HepG2 (cell line): Measurements from ENCODE around the gene XRCC3. TPM values are rescaled to one million over a fixed set of nuclear protein-coding genes. Genes with fewer than 3 reads are reported as not detected.

Experiments
- ATAC-seq: fragments of 200-7000 bp; cut with Tn5 transposase; 3 replicates; pipeline ENCODE4 v1.9.1; 2020; ENCODE audit warnings: mild to moderate bottlenecking, moderate library complexity
- BruUV-seq: library from RNA; stranded (reverse); fragments of 400-500 nt; replicated peaks from 2 replicates; lab custom pipeline; 2021; lab: Mats Ljungman, UMichigan
- CTCF ChIA-PET: fragments of 300-600 bp; formaldehyde crosslinking; extraction: SDS; loops from one replicate; lab custom pipeline; 2021; ENCODE audit warnings: low total read pairs, inconsistent platforms, low intra/inter-chr PET ratio; lab: Yijun Ruan, JAX
- POLR2A ChIA-PET: fragments of 350-600 bp; sonication (Branson Sonifier 250); formaldehyde crosslinking; loops from one replicate; lab custom pipeline; 2020; ENCODE audit warnings: antibody characterized with exemption, inconsistent platforms; lab: Yijun Ruan, JAX
- DNase-seq: peaks from one replicate; pipeline ENCODE4 v3.0.0-alpha.2; 2015; ENCODE audit warnings: low spot score
- FAIRE-seq: peaks from 3 replicates; lab custom pipeline; 2011; peaks lifted over from hg19 to GRCh38; lab: Jason Lieb, UNC
- H2AFZ ChIP-seq: one replicate; pipeline ENCODE4 v1.6.1; 2011; ENCODE audit warnings: low read length, inconsistent platforms
- H3K27ac ChIP-seq: fragments of 300-600 bp; 3 replicates; pipeline ENCODE4 v1.8.0; 2011; ENCODE audit warnings: mixed run types, mild to moderate bottlenecking, mixed read lengths, low read length, inconsistent platforms; ENCODE audit not compliant: insufficient read depth; ENCODE audit errors: extremely low read length
- H3K27me3 ChIP-seq, 2 experiments: fragments of 200-600 bp in 1 of 2; 2 replicates in 1 of 2; 3 replicates in 1 of 2; pipeline versions ENCODE4 v1.6.0 to v1.8.0; 2011; ENCODE audit warnings: low read length in 2 of 2, mild to moderate bottlenecking in 2 of 2, moderate library complexity in 2 of 2, inconsistent platforms in 1 of 2; ENCODE audit not compliant: insufficient read depth in 2 of 2, control insufficient read depth in 1 of 2
- H3K36me3 ChIP-seq, 2 experiments: fragments of 200-600 bp in 1 of 2; replicated peaks in 1 of 2; 2 replicates in 1 of 2; 3 replicates in 1 of 2; pipeline versions ENCODE4 v1.5.1 to v1.8.0; 2011; ENCODE audit warnings: low read length in 2 of 2, inconsistent platforms in 1 of 2; ENCODE audit not compliant: insufficient read depth in 2 of 2, control insufficient read depth in 1 of 2
- H3K4me1 ChIP-seq: 2 replicates; pipeline ENCODE4 v1.5.1; 2012; ENCODE audit warnings: low read length, inconsistent platforms; ENCODE audit not compliant: insufficient read depth
- H3K4me2 ChIP-seq: 2 replicates; pipeline ENCODE4 v1.6.0; 2011; ENCODE audit warnings: low read depth, low read length, inconsistent platforms
- H3K4me3 ChIP-seq, 3 experiments: fragments of 200-600 bp in 1 of 3; sonication (generic), shearing (Covaris generic) in 1 of 3; replicated peaks in 1 of 3; 2 replicates each; pipeline ENCODE4 v1.5.1; 2011 to 2016; ENCODE audit warnings: low read length in 3 of 3, inconsistent platforms in 2 of 3, low read depth in 2 of 3, mild to moderate bottlenecking in 2 of 3, control low read depth in 1 of 3, mixed read lengths in 1 of 3; ENCODE audit not compliant: insufficient read depth in 1 of 3
- H3K79me2 ChIP-seq: one replicate; pipeline ENCODE4 v1.6.1; 2011; ENCODE audit warnings: low read length, inconsistent platforms; ENCODE audit not compliant: insufficient read depth
- H3K9ac ChIP-seq: 2 replicates; pipeline ENCODE4 v1.6.0; 2011; ENCODE audit warnings: mild to moderate bottlenecking, low read depth, low read length, inconsistent platforms; ENCODE audit not compliant: insufficient read depth
- H3K9me3 ChIP-seq: 2 replicates; pipeline ENCODE4 v1.5.1; 2012; ENCODE audit warnings: mild to moderate bottlenecking, low read length
- H4K20me1 ChIP-seq: 2 replicates; pipeline ENCODE4 v1.6.0; 2011; ENCODE audit warnings: inconsistent platforms, mild to moderate bottlenecking, low read length, moderate library complexity; ENCODE audit not compliant: insufficient read depth
- AGO2 ChIP-seq: fragments of 200-400 bp; formaldehyde crosslinking; optimal IDR thresholded peaks from 2 replicates; pipeline ENCODE3; 2017; ENCODE audit warnings: mild to moderate bottlenecking, low read depth, low read length, moderate library complexity
- FOXC1 ChIP-seq: sonication (generic); formaldehyde crosslinking; IDR thresholded peaks from 2 replicates; pipeline ENCODE4 v1.8.0; 2022; ENCODE audit warnings: mild to moderate bottlenecking, missing genetic modification reagents, borderline replicate concordance
- KLF6 ChIP-seq: IDR thresholded peaks from 2 replicates; pipeline ENCODE4 v1.8.0; 2016; ENCODE audit warnings: missing biosample characterization, missing genetic modification reagents
- POLR2A ChIP-seq, 2 experiments: IDR thresholded peaks; 2 replicates each; pipeline ENCODE4 v1.6.1; 2011; ENCODE audit warnings: low read depth in 2 of 2, low read length in 2 of 2, mild to moderate bottlenecking in 1 of 2, moderate library complexity in 1 of 2; ENCODE audit not compliant: insufficient read depth in 1 of 2
- SIX4 ChIP-seq: sonication (generic); formaldehyde crosslinking; IDR thresholded peaks from 2 replicates; pipeline ENCODE4 v1.4.0; 2020; ENCODE audit warnings: missing genetic modification reagents
- WIZ ChIP-seq: sonication (generic); formaldehyde crosslinking; IDR thresholded peaks from 2 replicates; pipeline ENCODE4 v1.5.1; 2020; ENCODE audit warnings: mild to moderate bottlenecking, missing genetic modification reagents
- ZKSCAN8 ChIP-seq: IDR thresholded peaks from 2 replicates; pipeline ENCODE4 v1.6.1; 2016; ENCODE audit warnings: borderline replicate concordance, missing genetic modification reagents, missing compliant biosample characterization
- ZNF333 ChIP-seq: sonication (generic); formaldehyde crosslinking; IDR thresholded peaks from 2 replicates; pipeline ENCODE4 v1.4.0; 2020; ENCODE audit warnings: mild to moderate bottlenecking, missing genetic modification reagents, borderline replicate concordance
- WGBS: methylation state at CpG from one replicate; pipeline ENCODE4 v1.1.6; 2017; ENCODE audit warnings: low lambda C conversion rate; 5-methylcytosine and 5-hydroxymethylcytosine counted together
- in situ Hi-C: cut with HindIII; loops from 2 replicates; pipeline ENCODE4 v1.10.0; 2017; ENCODE audit warnings: low pct_unique_long_range_greater_than_20kb; ENCODE audit not compliant: extremely low pct_ligation_motif_present
- intact Hi-C: fragments of 100-400 bp; cut with micrococcal nuclease; formaldehyde crosslinking; loops from one replicate; pipeline ENCODE4 v1.10.0; 2022; ENCODE audit not compliant: unreplicated experiment
- polyA plus RNA-seq, 8 experiments: library from polyadenylated mRNA; depleted of rRNA in 3 of 8; stranded (reverse) in 7 of 8; unstranded in 1 of 8; fragments of >200 nt; fragmentation: Illumina TruSeq in 4 of 8; extraction: Trizol in 4 of 8; gene quantifications; 2 replicates each; pipeline versions ENCODE4 v1.2.1 to v1.2.3, GENCODE V29; 2011 to 2016; ENCODE audit warnings: low read depth in 4 of 8, missing spikeins in 1 of 8, mixed read lengths in 1 of 8; ENCODE audit not compliant: insufficient read depth in 1 of 8
- total RNA-seq, 5 experiments: library from RNA; depleted of rRNA; stranded (reverse); fragments of >200 nt; fragmentation: Illumina TruSeq; extraction: Trizol; gene quantifications; 2 replicates each; pipeline ENCODE4 v1.2.3, GENCODE V29; 2016; ENCODE audit warnings: low read depth in 1 of 5
- TF ChIP-seq, protein P1 (sequence below): sonication (generic); formaldehyde crosslinking; IDR thresholded peaks from 2 replicates; pipeline ENCODE4 v1.4.0; 2020; ENCODE audit warnings: mild to moderate bottlenecking, missing genetic modification reagents

Gene XRCC3
- total and polyA plus RNA-seq, 2 of the 13 experiments (the other 11 are each of a cell fraction or from before 2014, with no cell fraction given): 5.4 to 25.8 TPM

- Histone ChIP-seq H3K79me2 (peaks cover 13% of the 10 kb centered on the region), H3K27me3 (no peaks in the 10 kb centered on the region; a peak in 1 of 5 replicates), H3K4me3 (no peak overlapping the region), H3K9ac (no peak overlapping the region), H3K9me3 (no peaks in the 10 kb centered on the region), H4K20me1 (no peaks in the 10 kb centered on the region; the same call in 1 of the 2 replicates), H2AFZ (no peak overlapping the region), H3K4me2 (no peak overlapping the region), H3K4me1 (peaks cover 19% of the 10 kb centered on the region), H3K36me3 (peaks cover 6 to 23% of the 10 kb centered on the region in 2 experiments; a peak in 3 of 5 replicates), H3K27ac (no peak overlapping the region)
- TF ChIP-seq, protein P1, sequence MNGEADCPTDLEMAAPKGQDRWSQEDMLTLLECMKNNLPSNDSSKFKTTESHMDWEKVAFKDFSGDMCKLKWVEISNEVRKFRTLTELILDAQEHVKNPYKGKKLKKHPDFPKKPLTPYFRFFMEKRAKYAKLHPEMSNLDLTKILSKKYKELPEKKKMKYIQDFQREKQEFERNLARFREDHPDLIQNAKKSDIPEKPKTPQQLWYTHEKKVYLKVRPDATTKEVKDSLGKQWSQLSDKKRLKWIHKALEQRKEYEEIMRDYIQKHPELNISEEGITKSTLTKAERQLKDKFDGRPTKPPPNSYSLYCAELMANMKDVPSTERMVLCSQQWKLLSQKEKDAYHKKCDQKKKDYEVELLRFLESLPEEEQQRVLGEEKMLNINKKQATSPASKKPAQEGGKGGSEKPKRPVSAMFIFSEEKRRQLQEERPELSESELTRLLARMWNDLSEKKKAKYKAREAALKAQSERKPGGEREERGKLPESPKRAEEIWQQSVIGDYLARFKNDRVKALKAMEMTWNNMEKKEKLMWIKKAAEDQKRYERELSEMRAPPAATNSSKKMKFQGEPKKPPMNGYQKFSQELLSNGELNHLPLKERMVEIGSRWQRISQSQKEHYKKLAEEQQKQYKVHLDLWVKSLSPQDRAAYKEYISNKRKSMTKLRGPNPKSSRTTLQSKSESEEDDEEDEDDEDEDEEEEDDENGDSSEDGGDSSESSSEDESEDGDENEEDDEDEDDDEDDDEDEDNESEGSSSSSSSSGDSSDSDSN (CRISPR knock-in tag): no peak
- TF ChIP-seq KLF6 (CRISPR knock-in tag) (no peak), AGO2 (peak; percentile 71), SIX4 (CRISPR knock-in tag) (no peak), ZKSCAN8 (CRISPR knock-in tag) (no peak), POLR2A (IDR thresholded peaks at IDR 0.05; ENCODE audit: insufficient read depth in 1 of 2, low read depth in 2 of 2, low read length in 2 of 2) (peak in 1 of 2 experiments; percentile 17; a peak in 1 of 4 replicates), FOXC1 (no peak), ZNF333 (CRISPR knock-in tag) (no peak), WIZ (no peak)
- ChIA-PET CTCF (no interaction called here), POLR2A (no interaction called here)
- no TSS peak for BruUV-seq
- no peak for FAIRE-seq
- ATAC-seq: no peak
- 97% methylated on average over 15 of the region's 27 CpGs for WGBS
- in situ Hi-C loops: no loop called here
- intact Hi-C loops: no loop called here
- no peak for DNase-seq
Measured at GRCh38 chr14:103711516-103712431, 3.5 kb downstream of the XRCC3 start.
